Stomach smooth muscle (tissue), 2 donors: ENCODE results near the gene MTHFS.

Experiments
- H3K27ac ChIP-seq: one replicate; pipeline ENCODE4 v1.7.0; 2013; ENCODE audit warnings: mild to moderate bottlenecking, low read length, inconsistent platforms
- H3K27me3 ChIP-seq, 2 donors: one replicate each; pipeline ENCODE4 v1.7.0; 2013; ENCODE audit warnings: low read length in 2 of 2; ENCODE audit not compliant: insufficient read depth in 2 of 2, control insufficient read depth in 1 of 2
- H3K36me3 ChIP-seq, 2 donors: one replicate each; pipeline ENCODE4 v1.7.0; 2013; ENCODE audit warnings: low read length in 2 of 2; ENCODE audit not compliant: control insufficient read depth in 2 of 2, insufficient read depth in 2 of 2
- H3K4me1 ChIP-seq: one replicate; pipeline ENCODE4 v1.7.0; 2013; ENCODE audit warnings: low read length; ENCODE audit not compliant: control insufficient read depth, insufficient read depth
- H3K4me3 ChIP-seq, 2 donors: one replicate each; pipeline ENCODE4 v1.7.0; 2013; ENCODE audit warnings: low read length in 2 of 2
- H3K9ac ChIP-seq, 2 donors: one replicate each; pipeline ENCODE4 v1.7.0; 2013; ENCODE audit warnings: low read length in 2 of 2, mild to moderate bottlenecking in 1 of 2
- H3K9me3 ChIP-seq, 2 donors: one replicate each; pipeline ENCODE4 v1.7.0; 2013; ENCODE audit warnings: low read length in 2 of 2; ENCODE audit not compliant: control insufficient read depth in 2 of 2
- donor health status: healthy.
- donor health status: Pancreatic carcinoma.

The MTHFS gene

DNA sequence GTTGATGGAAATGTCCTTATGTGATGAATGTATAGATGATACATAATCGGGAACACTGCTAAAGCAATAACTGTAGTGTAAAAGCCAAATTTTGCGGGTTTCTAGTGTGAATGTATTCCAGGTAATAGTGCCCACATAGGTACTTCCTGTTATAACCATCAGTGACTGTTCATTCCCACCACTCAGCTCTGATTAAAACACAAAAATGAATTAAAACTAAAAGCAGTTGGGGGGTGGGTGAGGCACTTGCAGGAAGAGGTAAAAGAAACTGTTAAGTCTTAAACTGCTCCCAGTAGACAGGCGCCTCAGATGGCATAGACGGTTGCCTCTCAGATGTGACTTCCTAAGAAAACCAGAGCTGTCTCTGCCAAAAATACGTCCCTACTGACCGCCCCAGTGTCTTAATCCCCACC is 893 bp upstream of the MTHFS start:
- Histone ChIP-seq H3K27ac (no peak overlapping the region), H3K4me3 (peak overlapping the region; percentile 81)

DNA sequence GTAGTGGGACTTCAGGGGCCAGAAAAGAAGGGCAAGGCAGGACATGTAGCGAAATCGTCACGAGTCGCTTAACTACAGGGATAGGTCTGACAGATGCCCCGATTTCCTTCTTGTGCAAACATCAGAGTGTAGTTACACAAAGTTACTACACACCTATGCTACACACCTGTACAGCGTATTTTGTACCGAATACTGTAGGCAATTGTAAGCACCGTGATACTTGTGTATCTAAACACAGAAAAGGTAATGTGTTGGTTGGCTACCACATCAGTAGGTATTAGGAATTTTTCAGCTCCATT is 515 bp upstream of the MTHFS start:
- H3K27ac ChIP-seq, result peak overlapping the region; percentile 81
- H3K27me3 ChIP-seq, result no peaks in the 10 kb centered on the region
- peaks cover 4% of the 10 kb centered on the region for H3K4me1 ChIP-seq
- H3K4me3 ChIP-seq, result peak overlapping the region; percentile 81
- H3K9ac ChIP-seq, result peak overlapping the region; percentile 88 to 93
- H3K36me3 ChIP-seq, result no peaks in the 10 kb centered on the region
- H3K9me3 ChIP-seq, result no peaks in the 10 kb centered on the region

More for the DNA sequence above, 893 bp upstream of the MTHFS start:
- Histone ChIP-seq H3K4me1 (peaks cover 4% of the 10 kb centered on the region), H3K9ac (peak overlapping the region in 1 of 2 donors; percentile 88), H3K27me3 (no peaks in the 10 kb centered on the region), H3K36me3 (no peaks in the 10 kb centered on the region), H3K9me3 (no peaks in the 10 kb centered on the region)

DNA sequence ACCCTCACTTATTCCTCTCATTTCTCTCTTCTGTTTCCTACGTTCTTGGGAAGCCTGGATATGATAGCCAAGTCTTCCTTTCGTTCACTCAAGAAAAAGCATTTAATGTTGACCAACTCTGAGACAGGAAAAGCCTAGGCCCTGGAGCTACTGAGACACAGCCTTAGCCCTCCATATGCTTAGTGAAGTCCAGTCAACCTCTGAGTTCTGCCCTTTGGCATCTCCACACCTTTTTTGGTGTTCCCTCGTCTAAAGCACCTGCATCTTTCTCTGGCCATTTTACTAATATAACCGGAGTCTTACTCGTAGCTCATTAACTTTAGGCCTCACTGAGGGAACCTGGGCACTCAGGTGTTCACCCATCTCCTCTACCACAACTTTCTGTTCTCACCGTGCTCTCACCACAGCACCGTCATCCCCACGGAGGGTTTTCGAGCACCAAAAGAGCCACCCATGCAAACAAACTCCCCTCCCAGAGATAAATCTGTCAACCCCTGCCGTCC is 632 bp downstream of the MTHFS start:
- Histone ChIP-seq H3K9ac (peak overlapping the region; percentile 88 to 93), H3K4me1 (peaks cover 4% of the 10 kb centered on the region), H3K4me3 (peak overlapping the region; percentile 81), H3K27me3 (no peaks in the 10 kb centered on the region), H3K36me3 (no peaks in the 10 kb centered on the region), H3K9me3 (no peaks in the 10 kb centered on the region), H3K27ac (peak overlapping the region; percentile 81)

GRCh38 chr15:79887054-79887930 is 9.5 kb downstream of the MTHFS start:
- no peak overlapping the region for H3K4me3 ChIP-seq
- no peaks in the 10 kb centered on the region for H3K9me3 ChIP-seq
- H3K27me3 ChIP-seq, result no peaks in the 10 kb centered on the region
- H3K27ac ChIP-seq, result no peak overlapping the region
- H3K4me1 ChIP-seq, result no peaks in the 10 kb centered on the region
- peaks cover 3 to 14% of the 10 kb centered on the region in 2 donors for H3K36me3 ChIP-seq
- H3K9ac ChIP-seq, result no peak overlapping the region

- Histone ChIP-seq H3K4me1 (no peaks in the 10 kb centered on the region), H3K9ac (no peak overlapping the region), H3K9me3 (no peaks in the 10 kb centered on the region), H3K4me3 (no peak overlapping the region), H3K27me3 (no peaks in the 10 kb centered on the region), H3K27ac (no peak overlapping the region), H3K36me3 (peaks cover 3 to 15% of the 10 kb centered on the region in 2 donors)
Measured at GRCh38 chr15:79886124-79886523, 10.7 kb downstream of the MTHFS start.

GRCh38 chr15:79884204-79884596 is 12.6 kb downstream of the MTHFS start:
- Histone ChIP-seq H3K27me3 (no peaks in the 10 kb centered on the region), H3K4me3 (no peak overlapping the region), H3K9ac (no peak overlapping the region), H3K4me1 (no peaks in the 10 kb centered on the region), H3K27ac (no peak overlapping the region), H3K9me3 (no peaks in the 10 kb centered on the region), H3K36me3 (peaks cover 3 to 15% of the 10 kb centered on the region in 2 donors)

GRCh38 chr15:79883579-79884203 is 13.1 kb downstream of the MTHFS start:
- H3K9ac ChIP-seq, result no peak overlapping the region
- H3K27ac ChIP-seq, result no peak overlapping the region
- H3K36me3 ChIP-seq, result peaks cover 0 to 11% of the 10 kb centered on the region in 2 donors

DNA sequence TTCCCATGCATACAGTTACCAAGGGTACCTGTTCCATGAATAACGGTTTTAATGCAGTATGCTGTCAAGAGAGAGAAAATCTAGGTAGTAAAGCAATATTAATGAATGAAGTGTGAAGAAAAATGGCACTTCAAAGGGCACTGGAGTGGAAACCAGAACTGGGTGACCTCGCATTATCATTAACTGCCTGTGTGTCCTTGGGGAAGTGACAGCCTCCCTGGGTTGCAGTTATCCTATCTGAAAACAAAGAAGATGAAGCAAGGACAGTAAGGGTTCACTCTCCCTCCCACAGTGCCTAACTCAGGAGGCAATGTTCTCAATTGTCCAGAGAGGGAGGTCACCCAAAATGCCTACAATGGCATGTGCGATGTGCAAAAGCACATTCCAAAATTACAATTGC is 15.1 kb downstream of the MTHFS start:
- Histone ChIP-seq H3K4me1 (no peaks in the 10 kb centered on the region), H3K27me3 (no peaks in the 10 kb centered on the region), H3K27ac (no peak overlapping the region), H3K9me3 (peaks cover 4 to 6% of the 10 kb centered on the region in 2 donors), H3K36me3 (peaks cover 6 to 10% of the 10 kb centered on the region in 2 donors), H3K9ac (no peak overlapping the region), H3K4me3 (no peak overlapping the region)

More at GRCh38 chr15:79883579-79884203, 13.1 kb downstream of the MTHFS start:
- no peaks in the 10 kb centered on the region for H3K27me3 ChIP-seq
- H3K4me1 ChIP-seq, result no peaks in the 10 kb centered on the region
- no peak overlapping the region for H3K4me3 ChIP-seq
- no peaks in the 10 kb centered on the region for H3K9me3 ChIP-seq

GRCh38 chr15:79881254-79881653 is 15.6 kb downstream of the MTHFS start:
- peaks cover 6 to 10% of the 10 kb centered on the region in 2 donors for H3K36me3 ChIP-seq

GRCh38 chr15:79878078-79878705 is 18.6 kb downstream of the MTHFS start:
- Histone ChIP-seq H3K9me3 (peaks cover 4 to 8% of the 10 kb centered on the region in 2 donors), H3K36me3 (peaks cover 8 to 10% of the 10 kb centered on the region in 2 donors)

More at GRCh38 chr15:79881254-79881653, 15.6 kb downstream of the MTHFS start:
- H3K4me1 ChIP-seq, result no peaks in the 10 kb centered on the region
- no peak overlapping the region for H3K9ac ChIP-seq
- no peak overlapping the region for H3K4me3 ChIP-seq
- H3K9me3 ChIP-seq, result peaks cover 4 to 6% of the 10 kb centered on the region in 2 donors
- H3K27ac ChIP-seq, result no peak overlapping the region
- no peaks in the 10 kb centered on the region for H3K27me3 ChIP-seq

More at GRCh38 chr15:79878078-79878705, 18.6 kb downstream of the MTHFS start:
- Histone ChIP-seq H3K9ac (no peak overlapping the region), H3K4me1 (no peaks in the 10 kb centered on the region), H3K27ac (no peak overlapping the region), H3K27me3 (no peaks in the 10 kb centered on the region), H3K4me3 (no peak overlapping the region)
